Psoas muscle (tissue), 7 donors: ENCODE measurements around the gene DYNC1LI2. TPM values are rescaled to one million over a fixed set of nuclear protein-coding genes. Genes with fewer than 3 reads are reported as not detected.

Experiments used
- polyA plus RNA-seq, 3 donors: library from polyadenylated mRNA; stranded (reverse); fragments of 200-250 nt; gene quantifications; one replicate each; pipeline ENCODE4 v1.2.3, GENCODE V29; 2013
- total RNA-seq, 4 donors: library from RNA; stranded (reverse); fragmentation: NEBNext Ultra II Directional in 2 of 4; extraction: Animal tissue kit (Norgen Biotek cat#: 25700) in 2 of 4; gene quantifications; one replicate each; pipeline versions ENCODE4 v1.2.1 to v1.2.4, GENCODE V29; 2021 to 2023
- donor health status: healthy with polysubstance abuse.
- donor health status: DM: no; HTN: no; CAD: no; lungs with moderate emphysema.
- donor health status: Bipolar disorder and iron deficiency.
- donor health status: healthy.
- donor health status: DM: no; HTN: no; CAD: no.
- donor health status: DM: no; HTN: no; CAD: no.
- donor health status: DM: yes; HTN: yes; CAD: no.

The DYNC1LI2 gene
- total and polyA plus RNA-seq, 7 donors: 30.8 to 76.0 (median 63.5) TPM

Other genes starting within 250 kb of the DYNC1LI2 start
- 10 to 100 TPM; 10.0 to 14.7 (median 12.2) TPM for gene TK2, start 201.5 kb downstream of the DYNC1LI2 start, total RNA-seq
- 1 to 10 TPM; 4.0 to 9.2 (median 7.4) TPM for gene TK2, start 201.5 kb downstream of the DYNC1LI2 start, polyA plus RNA-seq
- 1 to 10 TPM; 4.1 to 8.7 (median 6.4) TPM for gene CKLF, start 199.0 kb downstream of the DYNC1LI2 start, total RNA-seq
- 10 to 100 TPM in 2 of 3 donors, 1 to 10 TPM in 1; 5.4 to 21.1 (median 14.8) TPM for gene CKLF, start 199.0 kb downstream of the DYNC1LI2 start, polyA plus RNA-seq
- gene CMTM1, start 185.2 kb downstream of the DYNC1LI2 start, total RNA-seq: 1 to 10 TPM in 1 of 4 donors, under 1 TPM in 1, not detected in 2; 0.76 to 1.1 TPM
- gene CMTM1, start 185.2 kb downstream of the DYNC1LI2 start, polyA plus RNA-seq: under 1 TPM in 2 of 3 donors, not detected in 1; 0.04 to 0.25 TPM
- not detected for gene CMTM2, start 172.1 kb downstream of the DYNC1LI2 start, total RNA-seq
- under 1 TPM in 1 of 3 donors, not detected in 2; 0.17 TPM for gene CMTM2, start 172.1 kb downstream of the DYNC1LI2 start, polyA plus RNA-seq
- 1 to 10 TPM; 3.9 to 7.6 (median 5.2) TPM for gene CMTM3, start 146.9 kb downstream of the DYNC1LI2 start, total RNA-seq
- 1 to 10 TPM; 2.6 to 5.9 (median 3.5) TPM for gene CMTM3, start 146.9 kb downstream of the DYNC1LI2 start, polyA plus RNA-seq
- gene CMTM4, start 54.9 kb downstream of the DYNC1LI2 start, total RNA-seq: 10 to 100 TPM in 1 of 4 donors, 1 to 10 TPM in 3; 7.7 to 10.3 (median 9.1) TPM
- gene CMTM4, start 54.9 kb downstream of the DYNC1LI2 start, polyA plus RNA-seq: 1 to 10 TPM; 2.3 to 4.1 (median 2.4) TPM
- under 1 TPM in 1 of 4 donors, not detected in 3; 0.26 TPM for gene TERB1, start 50.0 kb upstream of the DYNC1LI2 start, total RNA-seq
- not detected for gene TERB1, start 50.0 kb upstream of the DYNC1LI2 start, polyA plus RNA-seq
- 10 to 100 TPM; 23.8 to 34.4 (median 30.8) TPM for gene NAE1, start 79.4 kb upstream of the DYNC1LI2 start, total RNA-seq
- gene NAE1, start 79.4 kb upstream of the DYNC1LI2 start, polyA plus RNA-seq: 10 to 100 TPM; 22.7 to 46.1 (median 33.0) TPM
- gene CA7, start 92.8 kb upstream of the DYNC1LI2 start, total RNA-seq: not detected
- under 1 TPM in 1 of 3 donors, not detected in 2; 0.05 TPM for gene CA7, start 92.8 kb upstream of the DYNC1LI2 start, polyA plus RNA-seq
- gene PDP2, start 128.9 kb upstream of the DYNC1LI2 start, total RNA-seq: 1 to 10 TPM; 3.0 to 5.2 (median 4.3) TPM
- 1 to 10 TPM; 1.0 to 2.5 (median 2.0) TPM for gene PDP2, start 128.9 kb upstream of the DYNC1LI2 start, polyA plus RNA-seq
- gene CDH16, start 167.3 kb upstream of the DYNC1LI2 start, total RNA-seq: 1 to 10 TPM in 1 of 4 donors, under 1 TPM in 1, not detected in 2; 0.53 to 3.3 TPM
- under 1 TPM; 0.65 to 0.78 (median 0.75) TPM for gene CDH16, start 167.3 kb upstream of the DYNC1LI2 start, polyA plus RNA-seq
- 1,000 to 10,000 TPM in 1 of 4 donors, 100 to 1,000 TPM in 3; 164 to 2,869 (median 749) TPM for gene RRAD, start 173.9 kb upstream of the DYNC1LI2 start, total RNA-seq
- gene RRAD, start 173.9 kb upstream of the DYNC1LI2 start, polyA plus RNA-seq: 100 to 1,000 TPM; 168 to 304 (median 293) TPM
- gene CIAO2B, start 182.8 kb upstream of the DYNC1LI2 start, total RNA-seq: 100 to 1,000 TPM; 145 to 346 (median 248) TPM
- 100 to 1,000 TPM; 431 to 818 (median 460) TPM for gene CIAO2B, start 182.8 kb upstream of the DYNC1LI2 start, polyA plus RNA-seq
- gene CES2, start 183.9 kb upstream of the DYNC1LI2 start, total RNA-seq: 10 to 100 TPM; 22.7 to 92.8 (median 57.6) TPM
- gene CES2, start 183.9 kb upstream of the DYNC1LI2 start, polyA plus RNA-seq: 10 to 100 TPM; 12.8 to 22.4 (median 21.6) TPM
- 10 to 100 TPM in 3 of 4 donors, 1 to 10 TPM in 1; 9.7 to 15.2 (median 13.5) TPM for gene CES3, start 209.7 kb upstream of the DYNC1LI2 start, total RNA-seq
- 1 to 10 TPM in 2 of 3 donors, under 1 TPM in 1; 0.48 to 8.7 (median 8.5) TPM for gene CES3, start 209.7 kb upstream of the DYNC1LI2 start, polyA plus RNA-seq
- gene CES4A, start 237.0 kb upstream of the DYNC1LI2 start, total RNA-seq: 10 to 100 TPM in 2 of 4 donors, 1 to 10 TPM in 2; 6.0 to 41.3 (median 10.4) TPM
- 1 to 10 TPM; 4.2 to 5.5 (median 4.4) TPM for gene CES4A, start 237.0 kb upstream of the DYNC1LI2 start, polyA plus RNA-seq